T follicular helper cell (primary cell): ENCODE results near the gene RANBP3L.
"Not testable (repeated sequence)": the region's sequence is repeated elsewhere in the genome, so short reads cannot be mapped to it uniquely, and the experiment has no call there.

Experiments
- DNase-seq: peaks from one replicate; pipeline ENCODE4 v3.0.0-alpha.2; 2020; ENCODE audit warnings: low read depth

RANBP3L gene

DNA sequence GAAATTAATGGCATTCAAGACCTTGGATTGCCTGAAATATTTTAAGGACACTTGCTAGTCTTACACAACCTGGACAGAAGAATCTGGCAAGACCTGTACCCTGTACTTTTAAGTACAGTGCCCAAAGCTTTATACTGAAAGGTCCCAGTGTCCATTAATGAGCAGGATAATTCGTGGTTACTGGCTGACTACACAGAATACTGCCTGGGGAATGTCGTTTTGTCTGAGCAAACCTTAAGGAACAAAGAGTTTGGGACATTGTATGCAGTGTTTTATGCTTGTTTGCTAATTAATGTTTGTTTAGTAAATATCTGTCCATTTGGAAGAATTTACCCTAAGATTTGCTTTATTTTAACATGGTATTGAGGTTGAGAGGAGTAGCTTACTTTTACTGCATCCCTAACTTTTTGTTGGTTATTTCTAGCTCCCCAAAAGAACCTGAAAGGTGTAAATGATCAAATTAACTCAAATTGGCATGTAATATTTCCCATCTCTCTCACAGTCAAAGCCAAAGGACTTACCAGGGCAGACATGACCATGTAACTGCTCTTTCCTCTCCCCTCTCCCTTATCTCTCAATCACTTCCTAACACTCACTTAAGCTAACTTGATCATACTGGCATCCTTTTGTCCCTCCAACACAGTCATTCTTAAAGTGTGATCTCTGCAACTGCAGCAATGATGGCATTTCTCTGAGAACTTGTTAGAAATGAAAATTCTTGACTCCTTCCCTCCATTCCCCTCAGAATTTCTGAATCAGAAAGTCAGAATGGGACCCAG is 15.7 kb downstream of the RANBP3L start:
- no peak for DNase-seq

- DNase-seq, result not testable (repeated sequence)
These were observed 17.9 kb downstream of the RANBP3L start for GRCh38 chr5:36283775-36284174.

- no peak for DNase-seq
These were observed 20.1 kb downstream of the RANBP3L start for GRCh38 chr5:36281626-36282025.

DNA sequence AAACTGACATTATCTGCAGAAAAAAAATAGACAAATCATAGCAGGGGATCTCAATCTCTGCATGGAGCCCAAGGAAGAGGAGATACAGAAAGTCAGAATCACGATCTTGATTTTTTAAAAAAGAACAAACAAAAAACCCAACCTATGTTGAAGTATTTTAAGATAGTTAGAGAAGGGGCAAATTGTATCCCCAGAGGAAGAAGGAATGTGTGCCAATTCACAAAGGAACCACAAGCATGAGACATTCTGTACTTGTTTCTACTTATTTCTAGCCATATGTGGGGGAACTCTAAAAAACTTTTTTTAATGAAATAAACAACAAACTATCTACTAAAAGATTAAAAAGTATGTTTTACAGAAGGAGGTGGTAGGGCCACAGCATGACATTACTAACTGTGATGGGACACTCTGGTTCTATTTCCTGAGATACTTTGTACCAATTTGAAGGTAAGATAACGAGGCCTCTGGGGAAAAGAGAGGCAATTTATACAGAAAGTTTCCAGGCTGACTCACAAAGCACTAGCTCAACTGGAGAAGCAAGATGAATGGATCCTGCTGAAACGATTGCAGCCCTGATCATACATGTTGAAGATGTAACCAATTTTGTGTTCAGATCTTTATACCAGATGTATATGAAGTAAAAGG is 22.5 kb downstream of the RANBP3L start:
- DNase-seq, result no peak

GRCh38 chr5:36277521-36278176 is 24.1 kb downstream of the RANBP3L start:
- no peak for DNase-seq

DNA sequence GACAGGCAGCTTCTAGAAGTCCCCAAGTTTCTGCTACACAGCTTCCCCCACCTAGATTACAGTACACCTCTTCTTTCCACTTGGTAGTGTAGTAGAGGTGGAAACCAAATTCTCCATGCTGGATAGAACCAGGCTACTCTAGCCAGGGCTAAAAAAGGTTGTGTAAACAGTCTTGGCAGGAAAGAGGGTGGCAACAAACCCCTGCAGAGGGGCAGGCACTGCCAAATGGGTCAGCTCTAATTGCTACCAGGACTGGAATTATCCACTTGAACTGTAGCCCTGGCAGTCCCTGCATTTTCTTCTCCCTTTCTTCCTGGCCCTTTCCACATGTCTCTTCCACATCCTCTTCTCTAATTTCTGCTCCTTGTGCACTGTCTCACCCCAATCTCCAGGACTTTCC is 24.8 kb downstream of the RANBP3L start:
- no peak for DNase-seq

DNA sequence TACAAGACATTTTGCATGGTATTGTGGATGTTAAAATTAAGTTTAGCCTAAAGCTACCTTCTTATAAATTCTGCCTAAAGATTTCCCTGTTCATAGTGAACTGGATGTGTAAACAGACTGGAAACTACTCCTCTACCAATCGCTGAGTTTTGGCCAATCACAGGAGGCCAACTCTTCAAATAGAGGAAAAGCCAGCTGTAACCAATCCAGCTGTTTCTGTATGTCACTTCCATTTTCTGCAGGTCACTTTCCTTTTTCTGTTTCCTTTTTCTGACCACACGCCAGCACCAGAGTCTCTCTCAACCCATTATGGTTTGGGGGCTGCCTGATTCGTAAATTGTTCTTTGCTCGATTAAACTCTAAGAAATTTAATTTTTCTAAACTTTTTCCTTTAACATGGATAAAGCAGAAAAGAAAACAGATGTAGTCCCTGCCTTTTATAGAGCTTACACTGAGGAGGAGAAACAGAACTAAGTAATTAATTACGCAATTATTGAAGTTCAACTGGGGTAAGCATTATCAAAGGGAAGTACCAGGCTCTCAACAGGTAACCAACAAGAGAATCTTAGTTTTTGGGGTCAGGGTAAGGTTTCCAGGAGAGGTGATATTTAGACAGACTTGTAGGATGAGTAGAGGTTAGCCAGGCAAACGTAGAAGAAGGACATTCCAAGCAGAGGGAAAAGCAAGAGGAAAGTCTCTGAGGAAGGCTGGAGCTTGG is 27.7 kb downstream of the RANBP3L start:
- DNase-seq, result no peak

- DNase-seq, result no peak
These were observed 29.5 kb downstream of the RANBP3L start for GRCh38 chr5:36272136-36272690.

- no peak for DNase-seq
These were observed 30.7 kb downstream of the RANBP3L start for GRCh38 chr5:36270876-36271575.

DNA sequence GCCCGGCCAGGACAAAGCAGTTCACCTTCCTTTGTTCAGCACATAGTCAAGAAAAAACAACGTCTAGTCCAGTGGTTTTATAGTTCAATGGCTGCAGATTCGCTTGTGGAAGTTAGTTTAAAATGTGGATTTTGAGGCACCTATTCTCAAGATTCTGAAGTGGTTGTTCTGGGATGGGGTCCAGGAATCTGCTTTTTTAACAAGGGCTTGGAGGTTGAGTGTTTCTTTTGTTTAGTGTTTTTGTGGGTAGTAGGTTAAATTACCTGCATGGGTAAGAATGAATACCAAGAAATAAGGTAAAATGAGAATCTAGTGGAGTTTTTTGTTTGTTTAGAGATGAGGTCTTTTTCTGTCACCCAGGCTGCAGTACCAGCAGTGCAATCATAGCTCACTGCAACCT is 31.5 kb downstream of the RANBP3L start:
- no peak for DNase-seq

- no peak for DNase-seq
These were observed 32.2 kb downstream of the RANBP3L start for GRCh38 chr5:36269478-36269877.

- no peak for DNase-seq
These were observed 33.8 kb downstream of the RANBP3L start for GRCh38 chr5:36267905-36268304.

DNA sequence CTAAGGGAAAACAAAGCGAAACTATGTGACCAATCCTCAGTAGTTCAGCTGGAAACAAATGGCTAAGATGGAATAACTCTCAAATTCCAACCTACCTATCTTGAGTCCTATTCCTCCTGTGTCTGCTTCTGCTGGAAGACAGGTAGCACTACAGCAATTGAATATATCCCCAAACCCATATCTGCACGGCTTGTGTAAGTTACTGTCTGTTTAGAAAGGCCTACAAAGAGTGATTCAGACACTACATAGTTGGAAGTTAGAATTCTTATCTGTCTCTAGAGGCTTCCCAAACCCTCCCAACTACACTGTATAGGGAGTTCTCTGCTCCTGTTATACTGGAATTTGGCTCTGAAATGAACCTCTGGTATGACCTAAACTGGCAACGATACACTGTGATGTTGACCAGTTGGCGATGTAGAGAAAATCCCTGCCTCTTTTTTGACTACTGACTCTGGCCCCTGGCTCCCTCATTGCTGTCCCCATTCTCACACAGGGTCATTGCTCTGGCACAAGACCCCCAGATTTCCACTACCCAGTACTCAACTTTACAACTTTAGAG is 37.4 kb downstream of the RANBP3L start:
- DNase-seq, result no peak

- DNase-seq, result no peak
These were observed 40.5 kb downstream of the RANBP3L start for GRCh38 chr5:36261186-36261585.

DNA sequence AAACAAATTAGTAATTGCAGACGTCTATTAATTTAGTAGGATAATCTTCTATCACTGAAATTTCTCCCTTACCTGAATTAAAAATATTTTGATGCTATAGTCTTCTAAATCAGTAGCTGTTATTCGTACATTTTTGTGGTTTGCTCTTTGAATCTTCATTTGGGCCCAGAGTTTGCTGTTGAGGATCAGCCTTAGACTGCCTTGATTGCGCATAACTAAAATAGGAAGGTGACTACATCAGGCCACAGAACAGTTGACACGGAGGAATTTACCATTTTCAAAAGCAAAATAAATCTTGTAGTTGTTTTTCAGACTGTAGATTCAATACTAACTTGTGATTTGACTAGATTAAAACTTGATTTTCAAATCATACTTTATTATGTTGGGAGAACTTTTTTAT is 48.1 kb downstream of the RANBP3L start:
- no peak for DNase-seq

DNA sequence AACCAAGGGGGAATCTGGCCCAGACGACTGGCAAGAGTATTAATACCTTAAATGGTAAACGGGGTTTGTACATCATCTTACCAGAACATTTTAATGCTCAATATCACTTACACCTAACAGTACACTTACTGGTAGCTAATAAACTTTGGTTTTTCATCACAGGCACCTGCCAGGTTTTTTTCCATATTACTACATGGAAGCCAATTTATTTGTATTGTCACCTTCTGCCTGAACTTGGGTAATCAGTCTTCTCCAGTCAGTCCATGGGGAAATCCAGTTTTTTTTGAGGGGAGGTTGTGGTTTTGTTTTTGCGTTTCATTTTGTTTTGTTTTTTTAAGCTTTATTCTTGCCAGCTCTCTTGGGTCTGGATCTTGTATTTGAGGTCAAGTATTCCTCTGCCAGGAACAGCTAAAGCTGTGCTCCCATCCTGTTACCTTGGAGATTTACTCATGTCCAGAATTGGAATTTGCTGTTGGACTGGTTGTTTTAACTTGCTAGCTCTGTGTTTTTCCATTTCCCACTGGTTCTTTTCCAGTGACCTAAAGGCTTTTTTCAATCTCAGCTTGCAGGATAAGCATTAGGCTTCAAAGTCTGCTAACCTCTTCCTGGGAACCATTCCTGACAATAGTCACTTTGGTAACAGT is 48.9 kb downstream of the RANBP3L start:
- DNase-seq, result no peak

- DNase-seq, result no peak
These were observed 50.5 kb downstream of the RANBP3L start for GRCh38 chr5:36251218-36251617.

DNA sequence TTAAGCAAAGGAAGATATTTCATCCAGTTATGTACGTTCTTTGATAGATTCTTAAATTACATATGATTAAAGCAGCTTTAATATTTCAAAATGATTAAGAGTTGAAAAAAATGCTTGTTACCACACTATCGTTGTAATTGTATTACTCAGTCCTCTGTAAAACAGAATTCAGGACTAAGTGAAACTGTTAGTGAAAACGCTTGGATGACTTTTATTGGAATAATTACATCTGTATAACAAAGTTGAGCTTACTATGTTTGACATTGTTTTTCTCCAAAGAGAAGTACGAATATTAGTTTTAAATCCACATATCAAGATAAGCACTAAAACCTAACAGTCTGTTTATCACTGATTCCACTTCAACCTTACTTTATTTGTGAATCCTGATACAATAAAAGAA is 51.3 kb downstream of the RANBP3L start:
- DNase-seq, result no peak

GRCh38 chr5:36246036-36246800 is 55.5 kb downstream of the RANBP3L start:
- DNase-seq, result no peak

DNA sequence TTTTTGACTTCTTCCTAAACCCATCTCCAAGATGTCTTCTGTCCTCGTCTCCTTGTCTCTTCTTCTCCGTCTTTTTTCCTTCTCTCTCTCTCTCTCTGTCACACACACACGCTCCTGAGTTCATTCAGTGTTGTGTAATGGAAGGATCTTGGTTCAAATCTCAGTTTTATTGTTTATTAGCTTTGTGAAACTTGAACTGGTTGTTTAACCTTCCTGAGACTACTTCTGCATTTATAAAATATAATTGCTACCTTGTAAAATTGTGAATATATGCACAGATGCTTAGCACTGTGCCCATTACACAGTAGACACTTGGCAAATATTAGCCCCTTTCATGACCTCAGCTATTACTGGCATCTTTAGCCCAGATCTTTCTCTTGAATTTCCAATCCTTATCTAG is 57.6 kb downstream of the RANBP3L start:
- no peak for DNase-seq
